T-helper 9 cell (primary cell): ENCODE results near the gene PPP1R15B.

Experiments used
- DNase-seq: peaks from one replicate; pipeline ENCODE4 v3.0.0-alpha.2; 2020
- total RNA-seq, 2 donors: gene quantifications; one replicate each; lab custom pipeline; 2026; lab: John Stamatoyannopoulos, UW

PPP1R15B gene
- total RNA-seq = 356 to 1,207 reads per million in 2 donors

DNA sequence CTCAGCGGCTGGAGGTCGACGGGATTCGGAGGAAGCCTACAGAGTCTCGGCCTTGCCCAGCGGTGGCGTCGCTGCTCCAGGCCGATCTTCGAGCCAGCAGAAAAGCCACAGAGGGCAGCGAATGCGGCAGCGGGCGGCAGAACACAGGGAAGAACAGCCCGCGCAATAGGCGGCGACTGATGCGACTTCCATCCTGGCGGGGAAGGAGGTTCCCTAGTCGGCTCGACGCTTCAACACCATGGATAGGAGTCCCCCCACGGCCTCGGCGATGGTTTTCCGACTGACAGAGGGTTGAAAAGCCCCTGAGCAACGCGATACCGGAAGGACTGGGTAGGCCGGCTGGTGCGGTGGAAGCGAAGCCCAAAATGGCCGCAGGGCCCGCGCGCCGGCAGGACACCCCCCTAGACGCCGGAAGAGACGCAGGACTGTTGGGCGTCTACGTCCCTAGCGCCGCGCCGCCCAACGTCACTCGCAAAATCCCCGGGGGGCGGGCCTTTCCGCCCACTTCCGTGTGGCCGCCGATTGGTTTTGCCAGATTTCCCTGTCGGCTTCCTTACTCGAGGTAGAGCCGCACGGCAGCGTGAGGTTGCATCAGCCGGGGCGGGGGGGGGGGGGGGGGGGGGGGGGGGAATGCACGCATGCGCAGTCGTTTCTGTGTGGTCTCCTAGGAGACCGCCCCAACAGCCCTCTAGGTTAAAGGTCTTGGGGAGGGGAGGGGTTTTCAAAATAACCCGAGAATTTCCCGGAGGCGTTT, at the start of gene PPP1R15B:
Gene PPP1R15B, minus strand, starts transcription at position 367 of the 754 bp plus-strand sequence. CDS start 406 bp downstream, outside the sequence.
- DNase-seq = peak; percentile 94

DNA sequence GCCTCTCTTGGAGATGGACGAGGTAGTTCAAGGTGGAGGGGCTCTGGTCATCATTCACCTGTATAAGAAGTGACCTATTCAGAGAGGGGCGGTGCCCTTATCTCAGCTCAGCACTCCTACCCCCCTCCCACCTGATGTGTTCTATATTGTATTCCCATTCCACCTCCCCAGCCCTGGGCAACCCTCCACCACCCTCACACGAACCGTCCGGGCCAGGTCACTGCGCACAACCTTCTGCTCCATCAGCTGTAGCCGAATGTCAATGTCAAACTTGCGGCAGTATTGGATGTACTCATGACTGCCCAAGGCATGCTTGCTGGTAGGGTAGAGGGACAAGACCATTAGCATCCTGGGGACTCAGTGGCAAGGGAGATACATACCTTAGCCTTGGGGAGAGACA, 48.7 kb upstream of the PPP1R15B start:
- no peak for DNase-seq

DNA sequence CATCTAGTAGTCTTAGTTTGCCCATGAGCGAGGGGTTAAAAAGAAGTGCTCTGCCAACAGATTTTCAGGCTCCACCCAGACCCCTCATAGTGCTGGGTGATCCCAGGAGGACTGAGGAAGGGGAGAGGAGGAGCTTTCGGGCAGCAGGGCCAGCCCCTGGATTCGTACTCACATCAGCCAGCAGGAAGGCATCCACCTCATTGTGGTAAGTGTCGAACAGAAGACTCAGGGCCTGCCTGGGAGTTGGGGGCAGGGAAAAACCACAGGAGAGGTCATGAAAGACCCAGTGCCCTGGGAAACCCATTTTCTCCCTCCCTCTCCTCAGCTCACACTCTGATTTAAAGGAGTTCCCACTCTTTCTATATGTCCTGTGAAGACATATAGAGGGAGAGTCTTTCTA, 48.1 kb upstream of the PPP1R15B start:
- DNase-seq = no peak

DNA sequence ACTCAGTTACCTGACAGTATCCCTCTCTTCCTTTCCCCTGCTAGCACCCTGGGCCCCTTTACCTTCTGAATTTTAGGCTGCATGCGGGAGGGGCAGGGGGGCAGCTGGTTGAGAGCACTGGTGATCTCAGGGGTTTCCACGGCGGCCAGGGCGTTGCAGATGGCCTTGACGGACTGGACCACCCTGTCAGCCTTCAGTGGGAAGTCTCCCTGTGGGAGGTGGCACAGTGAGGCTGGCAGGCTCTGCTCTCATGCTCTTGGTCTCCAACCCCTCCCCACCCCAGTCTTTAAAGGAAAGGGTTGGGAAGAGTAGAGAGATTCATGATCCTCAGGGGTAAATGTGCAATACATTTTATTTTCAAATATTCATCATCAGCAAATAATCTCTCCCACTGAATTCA, 46.0 kb upstream of the PPP1R15B start:
- no peak for DNase-seq

DNA sequence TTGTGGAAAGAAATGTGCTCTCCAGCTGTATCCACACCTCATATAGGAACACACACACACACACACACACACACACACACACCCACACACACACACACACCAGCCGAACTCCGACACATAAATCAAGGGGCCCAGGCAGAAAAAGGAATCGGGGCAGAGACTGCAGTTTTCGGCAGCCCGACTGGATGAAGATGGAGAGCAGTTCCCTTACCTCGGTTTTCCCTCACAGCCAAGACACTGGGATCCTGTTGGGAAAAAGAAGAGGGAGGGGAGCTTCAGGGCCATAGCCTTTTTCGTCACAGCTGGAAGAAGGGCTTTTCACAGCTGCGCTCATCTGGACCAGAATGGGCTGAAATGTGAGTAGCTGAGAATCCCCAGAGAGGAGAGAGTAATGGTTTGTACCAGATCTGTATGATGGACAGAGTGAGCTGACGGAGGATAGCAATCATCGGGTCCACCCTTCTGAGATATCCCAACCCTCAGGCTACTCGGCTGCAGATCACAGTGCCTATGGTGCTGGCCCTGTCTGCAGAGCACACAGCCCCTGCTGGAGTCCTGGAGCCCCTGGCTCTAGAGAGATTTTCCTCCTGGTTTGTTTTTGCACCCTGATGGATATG, 45.3 kb upstream of the PPP1R15B start:
- no peak for DNase-seq

DNA sequence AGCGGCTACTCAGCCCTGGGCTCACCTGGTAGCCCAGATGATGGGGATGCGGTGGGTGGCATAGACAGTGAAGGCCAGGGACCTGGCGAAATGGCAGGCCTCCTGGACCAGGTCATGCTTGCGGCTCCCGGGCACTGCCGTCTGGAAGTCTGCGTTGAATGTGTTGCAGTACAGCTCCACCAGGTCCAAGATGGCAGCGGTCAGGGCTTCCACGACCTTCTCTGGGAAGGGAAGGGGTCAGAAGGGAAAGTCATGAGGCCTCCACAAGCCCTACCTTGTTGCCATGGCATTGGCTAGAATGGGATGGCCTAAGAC, 44.2 kb upstream of the PPP1R15B start:
- no peak for DNase-seq

DNA sequence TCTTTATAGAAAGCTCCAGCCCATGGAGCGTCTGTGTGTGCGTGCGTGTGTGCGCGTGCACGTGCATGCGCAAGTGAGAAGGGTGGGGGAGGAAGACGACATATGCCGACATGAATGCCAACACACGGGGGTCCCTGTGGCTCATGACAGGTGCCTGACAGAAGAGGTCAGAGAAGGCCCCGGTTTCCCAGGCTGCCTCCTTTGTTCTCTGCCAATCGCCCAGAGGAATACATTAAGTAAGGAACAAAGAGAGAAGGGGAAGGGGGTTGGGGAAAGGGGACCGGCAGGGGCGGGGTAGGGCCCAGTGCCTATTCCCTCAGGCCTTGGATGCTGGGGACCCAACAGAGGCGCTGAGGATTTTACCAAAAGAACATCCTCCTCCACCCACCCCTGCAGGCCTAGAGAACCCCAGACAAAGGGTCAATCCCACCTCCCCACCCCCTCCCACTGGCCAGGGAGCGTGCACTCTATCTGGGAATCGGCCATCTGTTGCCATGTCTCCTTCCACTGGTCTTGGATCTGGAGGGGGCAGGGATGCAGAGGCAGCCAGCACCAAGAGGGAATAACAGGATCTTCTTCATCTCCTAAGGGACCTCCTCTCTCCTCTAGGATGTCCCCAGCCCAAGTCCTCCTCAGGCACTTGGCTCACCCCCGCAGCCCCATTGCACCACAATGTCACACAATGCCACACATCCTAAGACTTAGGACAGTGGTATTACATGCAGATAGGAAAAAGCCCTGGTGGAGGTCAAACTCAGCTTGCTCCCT, 43.6 kb upstream of the PPP1R15B start:
- no peak for DNase-seq

DNA sequence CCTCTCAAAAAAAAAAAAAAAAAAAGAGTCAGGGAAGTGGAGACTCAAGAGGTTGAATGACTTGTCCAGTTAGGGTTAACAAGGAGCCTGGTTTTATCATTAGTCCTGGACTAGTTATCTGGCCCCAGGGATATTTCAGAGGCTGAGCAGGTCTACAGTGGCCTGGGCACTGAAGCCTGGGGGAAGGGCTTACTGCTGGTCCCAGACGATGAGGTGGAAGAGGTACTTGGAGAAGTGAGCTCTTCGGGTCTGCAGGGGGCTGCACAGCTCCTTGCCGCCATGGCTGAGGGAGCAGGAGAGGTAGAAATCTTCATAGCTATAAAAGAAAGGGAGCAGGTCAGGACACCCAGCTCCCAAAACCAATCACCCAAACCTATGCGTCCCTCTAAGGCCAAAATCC, 42.9 kb upstream of the PPP1R15B start:
- DNase-seq = no peak

DNA sequence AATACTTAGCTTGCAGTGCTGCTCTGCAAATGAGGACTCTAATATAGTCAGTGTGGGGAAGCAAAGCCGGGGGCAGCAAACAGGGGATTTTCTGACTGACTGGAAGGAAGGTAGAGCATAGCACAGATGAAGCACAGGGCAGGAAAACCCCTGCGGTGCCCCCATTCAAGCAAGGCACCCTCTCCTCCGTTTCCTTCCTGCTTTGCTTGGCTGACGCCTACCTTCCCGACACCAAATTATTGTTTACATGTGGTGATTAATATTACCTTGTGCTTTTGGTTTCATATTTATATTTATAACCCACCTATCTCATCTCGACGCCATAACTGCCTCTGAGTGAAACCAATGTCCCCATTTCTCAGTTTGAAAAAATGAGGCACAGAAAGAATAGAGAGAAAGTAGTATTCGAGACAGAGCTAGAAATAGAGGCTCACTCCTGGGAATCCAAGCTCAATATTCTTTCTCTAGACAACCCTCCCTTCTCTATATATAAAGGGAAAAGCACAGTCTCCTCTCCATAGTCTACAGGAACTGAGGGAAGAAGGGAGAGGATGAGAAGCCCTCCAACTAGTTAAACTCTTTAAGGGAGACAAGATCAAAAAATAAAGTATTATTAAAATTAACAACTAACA, 41.6 kb upstream of the PPP1R15B start:
- peak; percentile 63 for DNase-seq

DNA sequence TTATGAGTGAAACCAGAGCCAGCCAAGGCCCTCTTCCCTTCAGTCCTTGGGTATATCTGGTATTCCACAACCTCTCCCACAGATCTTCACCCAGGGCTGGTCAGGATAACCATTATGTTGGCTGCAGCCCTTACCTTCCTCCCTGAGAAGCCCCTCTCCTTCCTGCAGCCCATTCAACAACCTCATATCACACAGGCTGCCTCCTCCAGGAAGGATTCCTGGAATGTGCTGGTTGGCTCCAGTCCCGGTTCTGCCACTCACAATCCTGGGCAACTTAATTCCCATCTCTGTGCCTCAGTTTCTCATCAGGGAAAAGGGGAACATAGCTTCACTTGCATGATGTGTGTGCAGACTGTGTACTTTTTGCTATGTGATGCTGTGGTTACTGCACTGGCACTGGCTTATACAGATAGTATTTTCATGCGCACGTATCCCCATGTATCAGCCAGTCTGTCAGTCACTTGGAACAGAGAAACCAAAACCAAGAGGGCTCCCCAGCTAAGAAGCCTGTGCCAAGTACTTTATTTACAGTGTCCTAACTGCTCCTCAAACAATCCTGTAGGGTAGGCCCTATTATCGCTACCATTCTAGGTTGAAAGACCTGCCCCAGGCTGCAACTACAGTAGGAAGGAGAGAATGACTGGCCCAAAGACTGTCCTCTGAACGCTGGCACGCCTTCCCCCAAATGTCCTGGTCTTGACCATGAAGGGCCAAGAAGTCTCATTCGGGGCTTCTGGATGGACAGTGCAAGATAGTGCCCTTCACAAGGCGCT, 39.9 kb upstream of the PPP1R15B start:
- DNase-seq = no peak

DNA sequence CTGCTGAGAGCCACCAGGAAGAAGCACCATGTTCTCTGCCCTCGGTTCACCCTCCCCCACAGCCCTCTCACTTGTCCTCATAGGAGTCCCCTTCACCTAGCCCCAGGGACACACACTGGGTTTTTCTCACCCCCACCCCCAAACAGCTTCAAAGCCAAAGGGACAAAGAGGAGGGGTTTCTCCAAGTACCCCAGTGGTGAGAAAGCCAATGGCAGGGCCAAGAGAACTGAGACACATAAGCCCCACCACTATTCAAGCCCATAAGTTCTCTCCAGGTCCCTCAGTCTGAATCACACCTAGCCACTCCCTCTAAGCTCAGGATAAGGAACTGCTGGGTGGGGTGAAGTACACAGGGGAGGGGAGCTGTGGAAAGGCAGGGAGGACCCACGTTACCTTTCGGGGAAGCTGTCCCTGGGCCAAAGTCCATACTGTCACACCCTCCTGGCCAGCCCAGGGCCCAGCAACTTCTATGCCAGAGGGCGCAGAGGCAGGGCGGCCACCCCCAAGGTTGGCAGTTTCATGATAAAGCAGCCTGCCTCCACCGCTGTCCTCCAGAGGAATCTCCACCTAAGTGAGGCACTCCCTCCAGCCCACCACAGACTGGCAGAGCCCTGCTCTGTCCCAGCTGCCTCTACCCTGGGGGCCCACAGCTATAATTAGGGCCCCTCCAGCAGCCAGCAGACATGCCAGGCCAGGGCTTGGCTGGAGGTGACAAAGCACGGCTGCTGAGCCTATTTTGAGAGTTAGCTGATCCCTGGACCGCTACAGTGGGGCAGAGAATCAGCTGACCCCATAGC, 39.0 kb upstream of the PPP1R15B start:
- no peak for DNase-seq

DNA sequence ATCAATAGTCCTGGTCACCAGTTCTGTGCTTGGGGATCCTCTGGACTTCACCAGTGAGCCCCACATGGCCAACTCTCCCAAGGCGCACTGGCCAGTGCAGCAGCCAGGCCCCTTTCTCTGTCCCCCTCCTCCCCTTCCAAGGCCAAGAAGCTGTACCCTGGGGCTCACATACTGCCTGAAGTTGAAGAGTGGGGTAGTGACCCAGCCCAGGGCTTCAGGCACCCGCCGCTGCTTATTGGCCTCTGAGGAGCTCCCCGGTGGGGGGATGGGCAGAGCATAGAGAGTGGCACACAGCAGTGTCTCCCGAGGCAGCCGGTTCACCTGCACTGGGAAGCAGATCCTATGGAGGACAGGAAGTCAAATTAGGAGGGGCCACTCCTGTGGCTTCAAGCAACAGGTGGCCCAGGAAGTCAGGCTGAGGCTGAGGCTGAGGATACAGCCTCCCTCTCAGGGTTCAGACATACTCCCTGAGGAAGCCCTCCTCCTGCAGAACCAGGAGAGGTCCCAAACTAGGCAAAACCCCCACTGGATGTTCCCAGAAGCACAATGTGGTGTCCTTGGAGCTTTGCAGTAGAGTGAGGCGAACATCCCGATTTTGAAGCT, 38.2 kb upstream of the PPP1R15B start:
- DNase-seq = no peak

DNA sequence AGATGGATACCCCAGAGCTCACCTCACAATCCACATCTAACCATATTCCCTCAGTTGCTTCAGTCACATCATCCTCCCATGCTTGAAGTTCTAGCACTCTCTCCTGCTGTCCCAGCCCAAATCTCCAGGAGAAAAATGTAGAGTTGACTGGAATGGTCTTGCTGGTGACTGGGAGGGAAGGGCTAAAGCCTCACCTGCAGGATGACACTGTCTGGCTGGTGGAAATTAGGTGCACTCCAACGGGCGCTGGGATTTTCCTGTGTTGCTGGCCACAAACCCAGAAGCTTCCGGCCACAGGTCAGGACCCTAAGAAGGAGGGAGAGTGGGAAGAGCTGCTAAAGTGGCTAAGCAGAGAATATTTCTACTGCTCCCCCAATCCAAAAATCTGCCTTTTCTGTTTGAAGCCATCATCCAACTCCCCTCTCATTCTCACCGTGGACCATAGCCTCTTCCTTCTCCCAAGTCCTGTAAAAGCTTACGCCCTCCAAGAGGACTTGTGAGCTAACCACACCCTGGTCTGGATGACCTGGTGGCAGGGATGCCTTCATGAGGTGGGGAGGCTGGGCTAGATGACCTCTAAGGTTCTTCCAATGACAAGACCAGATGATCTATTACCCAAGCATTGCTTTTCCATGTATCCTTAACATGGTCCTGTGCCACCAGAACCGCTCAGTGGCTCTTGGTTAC, 37.5 kb upstream of the PPP1R15B start:
- no peak for DNase-seq

DNA sequence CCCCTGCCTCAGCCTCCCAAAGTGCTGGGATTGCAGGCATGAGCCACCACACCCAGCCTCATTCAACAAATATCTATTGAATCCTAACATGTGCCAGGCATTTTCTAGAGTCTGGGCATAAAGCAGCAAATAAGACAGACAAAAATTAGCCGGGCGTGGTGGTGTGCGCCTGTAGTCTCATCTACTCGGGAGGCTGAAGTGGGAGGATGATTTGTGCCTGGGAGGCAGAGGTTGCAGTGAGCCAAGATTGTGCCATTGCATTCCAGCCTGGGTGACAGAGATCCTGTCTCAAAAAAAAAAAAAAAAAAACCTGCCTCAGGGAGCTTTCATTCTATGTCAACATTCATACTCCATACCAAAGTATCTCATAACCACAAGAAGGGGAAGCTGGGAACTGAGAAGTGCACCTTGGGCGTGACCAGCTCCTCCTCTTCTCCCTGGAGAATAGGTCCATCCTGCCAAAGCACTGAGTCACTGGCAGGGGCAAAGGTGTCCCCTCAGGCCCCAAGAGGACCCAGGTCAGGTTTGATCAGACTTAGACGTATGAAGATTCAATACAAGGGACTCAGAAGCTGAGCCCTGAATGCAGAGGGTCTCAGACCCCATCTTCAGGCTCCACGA, 36.8 kb upstream of the PPP1R15B start:
- no peak for DNase-seq

DNA sequence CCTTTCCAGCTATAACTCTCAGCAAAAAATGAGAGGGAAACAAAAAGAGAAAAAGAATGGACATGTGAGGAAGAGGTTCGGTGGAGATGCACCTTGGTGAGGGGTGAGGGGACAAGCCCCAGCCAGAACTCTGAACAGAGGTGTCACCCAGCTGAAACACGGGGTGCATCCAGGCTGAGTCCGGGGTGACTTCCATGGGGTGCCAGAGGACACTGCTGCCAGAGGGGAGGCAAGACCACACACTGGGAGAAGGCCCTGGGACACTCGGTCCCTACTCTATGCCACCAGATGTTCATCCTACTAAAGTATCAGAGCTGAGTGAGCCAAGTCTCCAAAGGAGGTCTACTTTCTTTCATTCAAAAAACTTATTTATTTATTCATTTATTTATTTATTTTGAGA, 36.1 kb upstream of the PPP1R15B start:
- no peak for DNase-seq

DNA sequence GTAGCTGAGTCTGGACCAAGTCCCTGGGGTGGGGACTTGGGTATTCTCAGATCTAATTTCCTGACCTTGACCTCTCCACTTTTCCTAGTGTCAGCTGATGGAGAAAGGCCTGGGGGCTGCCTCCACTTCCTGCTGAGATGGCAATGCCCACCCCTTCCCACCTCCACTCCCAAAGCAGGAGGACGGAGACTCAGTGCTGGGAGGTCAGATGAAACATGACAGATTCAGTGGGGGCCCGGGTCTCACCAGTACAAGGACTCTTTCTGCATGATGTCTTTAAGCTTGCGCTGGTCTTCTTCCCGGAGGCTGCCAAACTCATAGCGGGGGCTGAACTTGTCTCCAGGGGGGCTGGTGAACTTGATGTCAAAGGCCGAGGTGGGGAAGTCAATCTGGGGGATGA, 35.6 kb upstream of the PPP1R15B start:
- DNase-seq = no peak

DNA sequence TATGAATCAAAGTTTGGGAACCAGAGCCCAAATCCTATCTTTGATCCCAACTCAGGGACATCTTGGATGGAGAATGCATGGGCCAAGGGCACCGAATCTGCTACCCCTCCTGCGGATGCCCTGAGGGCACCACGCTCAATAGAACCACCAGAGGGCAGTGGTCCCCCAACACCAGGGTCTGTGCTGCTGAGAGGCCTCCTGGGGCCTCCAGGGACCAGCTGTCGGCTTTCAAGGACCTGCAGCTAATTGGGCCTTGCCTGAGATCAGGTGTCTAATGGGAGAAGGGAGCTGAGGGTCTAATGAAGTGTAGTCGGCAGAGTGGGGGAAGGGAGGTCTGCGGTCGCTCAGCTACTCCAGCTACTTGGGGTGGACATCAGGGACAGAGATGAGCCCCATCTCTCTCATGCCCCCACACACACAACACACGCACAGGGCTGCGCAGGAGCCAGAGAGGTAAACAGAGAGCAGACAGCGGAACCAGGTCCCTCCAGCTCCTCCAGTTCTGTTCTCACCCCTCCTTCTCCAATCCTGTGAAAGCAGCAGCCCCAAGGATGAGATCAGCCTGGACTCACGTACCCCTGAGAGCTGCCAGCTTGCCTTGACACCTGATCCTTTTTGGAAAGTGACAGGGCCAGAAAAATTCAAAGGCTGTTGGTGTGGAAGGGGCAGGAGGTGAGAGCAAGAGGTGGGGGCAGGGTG, 34.9 kb upstream of the PPP1R15B start:
- peak; percentile 66 for DNase-seq

DNA sequence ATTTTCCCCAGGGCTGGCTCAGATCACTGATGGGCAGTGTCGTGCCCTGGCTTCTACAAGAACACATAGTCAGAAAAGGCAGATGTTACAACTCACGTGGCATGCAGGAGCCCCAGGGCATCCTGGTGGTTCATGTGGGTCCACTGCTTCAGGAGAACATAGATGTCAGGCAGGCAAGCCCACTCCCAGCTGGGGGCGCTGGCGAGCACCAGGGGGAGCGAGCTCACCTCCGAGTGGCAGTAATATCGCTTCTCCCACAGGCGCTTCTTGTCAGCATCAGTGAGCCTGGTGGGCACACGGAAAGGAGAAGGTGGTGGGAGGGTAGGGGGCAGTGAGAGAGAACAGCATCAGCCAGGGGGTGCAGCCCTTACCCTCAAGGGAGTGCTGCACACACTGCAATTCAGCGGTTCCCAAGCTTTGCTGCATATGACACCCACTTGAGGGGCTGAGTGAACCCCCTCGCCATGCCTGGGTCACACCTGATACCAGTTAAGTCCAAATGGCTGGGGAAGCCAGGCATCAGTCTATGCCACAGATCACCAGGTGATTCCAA, 34.3 kb upstream of the PPP1R15B start:
- peak; percentile 54 for DNase-seq

DNA sequence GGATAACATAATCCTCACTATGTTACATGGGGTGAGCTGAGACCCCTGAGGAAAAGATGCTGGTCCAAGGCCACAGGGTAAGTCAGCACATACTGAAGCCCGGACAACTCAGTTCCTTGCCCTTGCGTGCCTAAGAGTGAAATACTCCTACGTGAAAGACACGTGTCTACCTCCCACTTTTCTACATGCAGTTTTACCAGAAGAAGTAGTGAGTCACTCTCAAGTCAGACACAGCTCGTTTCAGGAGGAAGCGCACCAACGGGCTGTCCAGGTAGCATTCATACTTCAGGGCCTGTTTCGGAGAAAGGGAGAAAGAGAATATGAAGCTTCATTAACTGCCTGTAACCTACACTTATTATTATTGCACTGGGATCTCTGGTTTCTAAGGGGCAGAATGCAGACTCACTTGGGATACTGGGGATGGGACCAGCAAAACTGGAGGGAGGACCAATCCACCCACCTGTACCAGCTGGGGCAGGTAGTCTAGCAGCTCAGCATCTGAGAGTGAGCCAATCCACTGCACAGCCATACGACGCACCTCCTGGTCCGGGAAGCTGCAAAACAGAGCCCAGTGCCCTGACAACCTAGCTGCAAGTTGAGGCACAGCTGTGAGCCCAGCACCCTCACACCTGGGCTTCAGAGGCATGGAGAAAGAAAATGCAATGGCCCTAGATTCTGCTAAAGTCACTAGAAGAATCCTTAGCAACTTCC, 32.4 kb upstream of the PPP1R15B start:
- no peak for DNase-seq
